ENCODE data around the gene HIBADH.

Gene HIBADH

GRCh38 chr7:27608776-27609495, 53.7 kb downstream of the HIBADH start:
- no peak for DNase-seq
- Mint-ChIP-seq H3K27ac (no peak overlapping the region), H3K27me3 (no peaks in the 10 kb centered on the region), H3K4me1 (peaks cover 2% of the 10 kb centered on the region), H3K36me3 (ENCODE audit: low read depth) (no peaks in the 10 kb centered on the region), H3K9me3 (no peaks in the 10 kb centered on the region), H3K4me3 (no peak overlapping the region)
- ATAC-seq: no peak

DNA sequence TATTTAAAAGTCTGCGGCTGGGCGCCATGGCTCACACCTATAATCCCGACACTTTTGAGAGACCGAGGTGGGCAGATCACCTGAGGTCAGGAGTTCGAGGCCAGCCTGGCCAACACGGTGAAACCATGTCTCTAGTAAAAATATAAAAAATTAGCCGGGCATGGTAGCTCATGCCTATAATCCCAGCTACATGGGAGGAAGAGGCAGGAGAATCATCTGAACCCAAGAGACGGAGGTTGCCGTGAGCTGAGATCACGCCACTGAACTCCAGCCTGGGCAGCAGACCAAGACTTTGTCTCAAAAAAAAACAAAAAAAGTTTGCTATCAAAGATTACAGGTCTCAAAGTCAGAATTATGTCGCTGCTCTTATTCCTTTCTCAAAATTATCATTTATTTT, 55.5 kb downstream of the HIBADH start:
- Mint-ChIP-seq H3K36me3 (ENCODE audit: low read depth) (no peaks in the 10 kb centered on the region), H3K27ac (no peak overlapping the region), H3K9me3 (no peaks in the 10 kb centered on the region), H3K4me1 (peaks cover 2% of the 10 kb centered on the region), H3K4me3 (no peak overlapping the region), H3K27me3 (no peaks in the 10 kb centered on the region)
- no peak for DNase-seq
- no peak for ATAC-seq

- ATAC-seq (no peak), DNase-seq (no peak)
- no peaks in the 10 kb centered on the region for H3K9me3 Mint-ChIP-seq
- peaks cover 2% of the 10 kb centered on the region for H3K4me1 Mint-ChIP-seq
- no peak overlapping the region for H3K4me3 Mint-ChIP-seq
- no peaks in the 10 kb centered on the region for H3K36me3 Mint-ChIP-seq (ENCODE audit: low read depth)
- H3K27me3 Mint-ChIP-seq: no peaks in the 10 kb centered on the region
- no peak overlapping the region for H3K27ac Mint-ChIP-seq
Measured at GRCh38 chr7:27606270-27607209, 56.1 kb downstream of the HIBADH start.

- Mint-ChIP-seq H3K27me3 (no peaks in the 10 kb centered on the region), H3K9me3 (no peaks in the 10 kb centered on the region), H3K36me3 (ENCODE audit: low read depth) (no peaks in the 10 kb centered on the region), H3K27ac (no peak overlapping the region), H3K4me3 (no peak overlapping the region), H3K4me1 (peaks cover 2% of the 10 kb centered on the region)
- DNase-seq: no peak
- ATAC-seq: no peak
Measured at GRCh38 chr7:27605689-27606269, 56.9 kb downstream of the HIBADH start.

- H3K36me3 Mint-ChIP-seq (ENCODE audit: low read depth): peaks cover 2% of the 10 kb centered on the region
- H3K4me3 Mint-ChIP-seq: no peak overlapping the region
- H3K27ac Mint-ChIP-seq: no peak overlapping the region
- no peaks in the 10 kb centered on the region for H3K27me3 Mint-ChIP-seq
- ATAC-seq: no peak
- H3K9me3 Mint-ChIP-seq: no peaks in the 10 kb centered on the region
- peaks cover 1% of the 10 kb centered on the region for H3K4me1 Mint-ChIP-seq
- no peak for DNase-seq
Measured at GRCh38 chr7:27605283-27605682, 57.4 kb downstream of the HIBADH start.

- Mint-ChIP-seq H3K9me3 (no peaks in the 10 kb centered on the region), H3K27me3 (no peaks in the 10 kb centered on the region), H3K36me3 (ENCODE audit: low read depth) (peaks cover 5% of the 10 kb centered on the region), H3K4me3 (no peak overlapping the region), H3K4me1 (no peaks in the 10 kb centered on the region), H3K27ac (no peak overlapping the region)
- no peak for DNase-seq
- no peak for ATAC-seq
Measured at GRCh38 chr7:27603813-27604212, 58.9 kb downstream of the HIBADH start.

DNA sequence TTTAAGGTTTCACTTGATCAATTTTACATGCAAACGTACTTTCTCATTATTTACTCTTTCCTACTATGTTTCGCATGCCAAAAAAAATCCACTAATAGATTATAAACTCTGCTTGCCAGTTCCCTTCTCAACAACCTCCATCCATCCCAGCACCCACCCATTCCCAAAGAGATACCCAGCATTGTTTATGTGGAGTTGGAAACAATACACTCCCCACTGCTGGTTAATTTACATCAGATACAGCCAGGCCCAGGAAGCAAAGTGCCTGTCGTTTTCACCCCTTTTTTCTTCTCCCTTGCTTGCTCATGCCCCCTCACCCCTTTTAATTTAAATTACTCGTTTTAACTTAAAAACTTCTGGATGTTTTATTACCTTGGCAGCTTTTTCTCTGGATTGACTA, 59.9 kb downstream of the HIBADH start:
- no peaks in the 10 kb centered on the region for H3K4me1 Mint-ChIP-seq
- no peaks in the 10 kb centered on the region for H3K27me3 Mint-ChIP-seq
- no peaks in the 10 kb centered on the region for H3K9me3 Mint-ChIP-seq
- peaks cover 5% of the 10 kb centered on the region for H3K36me3 Mint-ChIP-seq (ENCODE audit: low read depth)
- ATAC-seq (no peak), DNase-seq (no peak)
- no peak overlapping the region for H3K27ac Mint-ChIP-seq
- H3K4me3 Mint-ChIP-seq: no peak overlapping the region

DNA sequence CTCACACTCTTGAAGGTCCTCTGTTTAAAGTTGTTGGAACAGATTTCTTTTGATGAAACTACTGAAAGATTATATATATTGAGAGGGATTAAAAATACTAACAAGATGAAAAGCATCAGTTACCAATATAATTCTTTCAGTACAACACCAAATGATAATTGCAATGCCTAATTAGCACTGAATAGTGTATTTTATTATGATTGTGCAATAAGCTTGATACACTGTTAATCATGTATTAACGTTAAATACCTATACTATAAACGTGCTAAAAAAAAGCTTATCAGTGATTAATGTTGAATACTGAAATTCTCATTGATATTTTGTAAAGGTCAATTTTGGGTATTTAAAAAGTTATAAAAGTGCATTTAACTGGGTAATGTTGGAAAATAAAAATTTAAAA, 61.5 kb downstream of the HIBADH start:
- no peak for ATAC-seq

DNA sequence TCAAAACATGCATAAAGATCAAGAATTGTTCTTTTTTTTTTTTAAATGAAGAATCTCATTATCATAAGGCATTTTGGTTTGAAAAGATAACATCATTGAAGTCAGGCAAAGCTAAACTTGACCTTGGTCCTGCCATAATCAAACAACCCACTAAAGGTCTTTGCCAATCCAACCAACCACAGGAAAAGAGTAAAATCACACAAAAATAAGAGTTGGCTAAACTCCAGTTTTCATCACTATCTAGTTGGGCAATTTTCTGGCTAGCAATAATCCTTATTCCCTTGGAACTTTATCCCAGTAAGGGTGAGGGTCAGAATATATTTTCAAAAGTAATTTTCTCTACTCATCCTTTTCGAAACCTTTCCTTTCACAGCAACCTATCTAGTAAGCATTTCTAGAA, 62.4 kb downstream of the HIBADH start:
- no peaks in the 10 kb centered on the region for H3K9me3 Mint-ChIP-seq
- H3K27me3 Mint-ChIP-seq: no peaks in the 10 kb centered on the region
- ATAC-seq: no peak
- H3K36me3 Mint-ChIP-seq (ENCODE audit: low read depth): peaks cover 5% of the 10 kb centered on the region
- H3K27ac Mint-ChIP-seq: no peak overlapping the region
- H3K4me1 Mint-ChIP-seq: no peaks in the 10 kb centered on the region
- no peak overlapping the region for H3K4me3 Mint-ChIP-seq
- no peak for DNase-seq

More for the DNA sequence above, 61.5 kb downstream of the HIBADH start:
- Mint-ChIP-seq H3K27ac (no peak overlapping the region), H3K9me3 (no peaks in the 10 kb centered on the region), H3K4me1 (no peaks in the 10 kb centered on the region), H3K36me3 (ENCODE audit: low read depth) (peaks cover 5% of the 10 kb centered on the region), H3K27me3 (no peaks in the 10 kb centered on the region), H3K4me3 (no peak overlapping the region)
- DNase-seq: no peak

DNA sequence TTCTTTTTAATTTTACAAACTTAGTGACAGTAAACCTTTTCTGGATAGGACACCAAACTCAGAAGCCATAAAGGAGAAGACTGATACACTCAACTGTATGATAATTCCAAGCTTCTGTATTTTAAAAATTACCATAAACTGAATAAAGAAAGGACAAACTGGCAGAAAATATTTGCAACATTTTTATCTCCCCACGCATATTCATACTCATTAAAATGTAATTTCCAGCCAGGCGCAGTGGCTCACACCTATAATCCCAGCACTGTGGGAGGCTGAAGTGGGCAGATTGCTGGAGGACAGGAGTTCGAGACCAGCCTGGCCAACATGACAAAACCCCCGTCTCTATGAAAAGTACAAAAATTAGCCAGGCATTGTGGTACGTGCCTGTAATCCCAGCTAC, 67.7 kb downstream of the HIBADH start:
- Mint-ChIP-seq H3K4me3 (no peak overlapping the region), H3K4me1 (no peaks in the 10 kb centered on the region), H3K27me3 (no peaks in the 10 kb centered on the region), H3K27ac (no peak overlapping the region), H3K9me3 (no peaks in the 10 kb centered on the region), H3K36me3 (ENCODE audit: low read depth) (peaks cover 6% of the 10 kb centered on the region)
- no peak for DNase-seq
- no peak for ATAC-seq

DNA sequence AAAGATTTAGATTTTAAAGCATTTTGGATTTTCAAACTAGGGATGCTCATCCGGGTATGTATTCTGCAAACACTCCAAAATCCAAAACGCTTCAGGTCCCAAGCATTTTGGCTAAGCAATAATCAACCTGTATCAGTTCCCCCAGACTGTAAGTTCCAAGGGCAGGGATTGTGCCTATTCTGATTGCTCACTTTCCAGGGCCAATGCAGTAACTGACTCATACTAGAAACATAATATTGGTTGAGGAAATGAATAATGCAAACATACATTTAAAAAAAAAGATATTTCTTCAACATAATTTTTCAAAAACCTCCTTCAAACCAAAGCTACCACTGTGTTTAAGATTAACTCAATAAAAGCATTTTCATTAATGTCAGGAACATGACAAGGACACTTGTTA, 69.5 kb downstream of the HIBADH start:
- Mint-ChIP-seq H3K27ac (no peak overlapping the region), H3K36me3 (ENCODE audit: low read depth) (peaks cover 5% of the 10 kb centered on the region), H3K4me1 (no peaks in the 10 kb centered on the region), H3K4me3 (no peak overlapping the region), H3K27me3 (no peaks in the 10 kb centered on the region), H3K9me3 (no peaks in the 10 kb centered on the region)
- ATAC-seq (no peak), DNase-seq (no peak)

GRCh38 chr7:27590416-27590815, 72.3 kb downstream of the HIBADH start:
- Mint-ChIP-seq H3K36me3 (ENCODE audit: low read depth) (peaks cover 5% of the 10 kb centered on the region), H3K27ac (no peak overlapping the region), H3K4me3 (no peak overlapping the region), H3K4me1 (no peaks in the 10 kb centered on the region), H3K9me3 (no peaks in the 10 kb centered on the region), H3K27me3 (no peaks in the 10 kb centered on the region)
- no peak for DNase-seq
- no peak for ATAC-seq

DNA sequence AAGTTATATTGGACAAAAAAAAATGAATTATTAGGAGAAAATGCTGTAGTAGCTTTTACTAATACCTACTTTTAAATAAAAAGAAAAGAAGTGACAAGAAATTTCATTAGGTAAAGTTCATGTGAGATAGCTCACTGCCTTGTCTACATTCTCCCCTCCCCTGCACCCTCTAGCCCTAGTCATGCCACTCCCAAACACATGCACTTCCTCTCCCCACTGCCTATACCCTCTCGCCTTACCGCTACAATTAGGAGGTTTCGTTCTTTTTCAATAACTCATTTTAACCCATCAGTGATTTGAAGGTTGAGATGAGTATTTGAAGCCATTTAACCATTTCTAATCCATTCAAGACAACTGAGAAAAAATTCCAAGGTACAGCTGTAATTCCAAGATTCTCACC, 75.3 kb downstream of the HIBADH start:
- Mint-ChIP-seq H3K4me1 (no peaks in the 10 kb centered on the region), H3K4me3 (no peak overlapping the region), H3K36me3 (ENCODE audit: low read depth) (peaks cover 5% of the 10 kb centered on the region), H3K27ac (no peak overlapping the region), H3K9me3 (no peaks in the 10 kb centered on the region), H3K27me3 (no peaks in the 10 kb centered on the region)
- DNase-seq: no peak
- no peak for ATAC-seq

DNA sequence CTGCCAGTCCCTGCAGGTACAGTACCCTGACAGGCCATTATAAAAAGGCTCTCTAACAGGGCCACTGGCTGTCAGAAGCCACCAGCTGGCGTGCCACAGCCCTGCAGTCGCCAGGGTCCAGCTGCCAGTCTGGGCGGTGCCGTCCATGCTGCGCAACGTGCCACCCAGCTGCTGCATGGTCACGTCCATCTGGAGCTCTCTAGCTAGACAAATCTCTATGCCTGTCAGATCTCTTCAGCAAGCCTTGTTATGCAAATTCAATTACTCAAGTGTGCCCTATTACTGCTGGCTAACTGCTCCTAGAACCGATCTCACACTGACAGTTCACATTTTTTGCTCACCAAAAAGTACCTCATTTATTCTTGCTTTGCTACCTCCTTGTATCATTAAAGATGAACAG, 75.9 kb downstream of the HIBADH start:
- no peaks in the 10 kb centered on the region for H3K9me3 Mint-ChIP-seq
- H3K27me3 Mint-ChIP-seq: no peaks in the 10 kb centered on the region
- no peak overlapping the region for H3K4me3 Mint-ChIP-seq
- ATAC-seq (no peak), DNase-seq (no peak)
- H3K4me1 Mint-ChIP-seq: no peaks in the 10 kb centered on the region
- H3K36me3 Mint-ChIP-seq (ENCODE audit: low read depth): peaks cover 1% of the 10 kb centered on the region
- H3K27ac Mint-ChIP-seq: no peak overlapping the region
